CD14-positive monocyte (primary cell): ENCODE results near the gene GLRA2. TPM values are rescaled to one million over a fixed set of nuclear protein-coding genes. Genes with fewer than 3 reads are reported as not detected.

ENCODE experiments used
- DNase-seq, 3 donors: peaks; one replicate each; pipeline ENCODE4 v3.0.0-alpha.2; 2011 to 2022
- H2AFZ ChIP-seq: 2 replicates; pipeline ENCODE4 v1.6.0; 2012; ENCODE audit warnings: mild to moderate bottlenecking, low read depth, low read length, inconsistent platforms; ENCODE audit not compliant: insufficient read depth, poor library complexity, severe bottlenecking
- H3K27ac ChIP-seq, 2 donors: 1 replicate in 1 of 2; 2 replicates in 1 of 2; pipeline ENCODE4 v1.5.1; 2012 to 2013; ENCODE audit warnings: low read length in 2 of 2, control low read depth in 1 of 2, inconsistent platforms in 1 of 2, low read depth in 1 of 2, mild to moderate bottlenecking in 1 of 2
- H3K27me3 ChIP-seq, 2 donors: one replicate each; pipeline versions ENCODE4 v1.6.0 to v1.6.1; 2011 to 2013; ENCODE audit warnings: low read length in 2 of 2; ENCODE audit not compliant: control insufficient read depth in 2 of 2, insufficient read depth in 2 of 2
- H3K36me3 ChIP-seq, 2 donors: replicated peaks in 1 of 2; 1 replicate in 1 of 2; 2 replicates in 1 of 2; pipeline versions ENCODE4 v1.5.1 to v1.6.1; 2012 to 2013; ENCODE audit warnings: low read length in 2 of 2, control low read depth in 1 of 2, inconsistent platforms in 1 of 2, mild to moderate bottlenecking in 1 of 2; ENCODE audit not compliant: insufficient read depth in 2 of 2, control insufficient read depth in 1 of 2
- H3K4me1 ChIP-seq, 2 donors: 1 replicate in 1 of 2; 2 replicates in 1 of 2; pipeline versions ENCODE4 v1.5.1 to v1.6.1; 2012 to 2013; ENCODE audit warnings: low read length in 2 of 2, control low read depth in 1 of 2, inconsistent platforms in 1 of 2, mild to moderate bottlenecking in 1 of 2, moderate library complexity in 1 of 2; ENCODE audit not compliant: insufficient read depth in 2 of 2, control insufficient read depth in 1 of 2
- H3K4me2 ChIP-seq: replicated peaks from 2 replicates; pipeline ENCODE3; 2012; ENCODE audit warnings: low read length, moderate library complexity, mild to moderate bottlenecking; ENCODE audit not compliant: poor library complexity, severe bottlenecking; ENCODE audit errors: extremely low read depth
- H3K4me3 ChIP-seq, 3 experiments: fragments of 200-600 bp in 1 of 3; sonication (generic) in 1 of 3; replicated peaks in 1 of 3; 1 replicate in 2 of 3; 2 replicates in 1 of 3; pipeline ENCODE4 v1.5.1; 2011 to 2013; ENCODE audit warnings: low read length in 3 of 3, mild to moderate bottlenecking in 3 of 3, control low read depth in 2 of 3, low read depth in 2 of 3, inconsistent platforms in 1 of 3, moderate library complexity in 1 of 3
- H3K79me2 ChIP-seq: 2 replicates; pipeline ENCODE4 v1.6.0; 2012; ENCODE audit warnings: mild to moderate bottlenecking, control low read depth, inconsistent platforms, low read length, moderate library complexity; ENCODE audit not compliant: insufficient read depth
- H3K9ac ChIP-seq: 2 replicates; pipeline ENCODE4 v1.6.0; 2017; ENCODE audit warnings: low read length, mild to moderate bottlenecking; ENCODE audit not compliant: insufficient read depth, poor library complexity, severe bottlenecking
- H3K9me3 ChIP-seq, 2 donors: replicated peaks in 1 of 2; 1 replicate in 1 of 2; 2 replicates in 1 of 2; pipeline versions ENCODE4 v1.5.1 to v1.6.1; 2012 to 2013; ENCODE audit warnings: low read length in 2 of 2, control low read depth in 1 of 2; ENCODE audit not compliant: control insufficient read depth in 1 of 2, insufficient read depth in 1 of 2
- H4K20me1 ChIP-seq: 2 replicates; pipeline ENCODE4 v1.6.0; 2012; ENCODE audit warnings: mild to moderate bottlenecking, low read length, control low read depth, moderate library complexity; ENCODE audit not compliant: insufficient read depth
- H3K27ac Mint-ChIP-seq, 7 donors: one replicate each; pipeline ENCODE4 v1.8.0; 2020; ENCODE audit warnings: mild to moderate bottlenecking in 7 of 7, mixed read lengths in 7 of 7, moderate library complexity in 6 of 7, inconsistent platforms in 2 of 7
- H3K27me3 Mint-ChIP-seq, 3 donors: one replicate each; pipeline ENCODE4 v1.8.0; 2021 to 2022; ENCODE audit warnings: low read depth in 3 of 3, mild to moderate bottlenecking in 3 of 3, mixed read lengths in 3 of 3, moderate library complexity in 3 of 3, inconsistent platforms in 1 of 3
- H3K36me3 Mint-ChIP-seq, 2 donors: one replicate each; pipeline ENCODE4 v1.8.0; 2020; ENCODE audit warnings: mixed read lengths in 2 of 2, inconsistent platforms in 1 of 2, mild to moderate bottlenecking in 1 of 2
- H3K4me1 Mint-ChIP-seq: one replicate; pipeline ENCODE4 v1.8.0; 2020; ENCODE audit warnings: mild to moderate bottlenecking, mixed read lengths
- H3K4me3 Mint-ChIP-seq, 2 donors: one replicate each; pipeline ENCODE4 v1.8.0; 2020; ENCODE audit warnings: mild to moderate bottlenecking in 2 of 2, mixed read lengths in 2 of 2, moderate library complexity in 1 of 2
- H3K9me3 Mint-ChIP-seq, 7 donors: one replicate each; pipeline ENCODE4 v1.8.0; 2020 to 2022; ENCODE audit warnings: mixed read lengths in 7 of 7, mild to moderate bottlenecking in 6 of 7, moderate library complexity in 6 of 7, inconsistent platforms in 2 of 7
- WGBS: methylation state at CpG from one replicate; pipeline ENCODE4 v1.1.5; 2013; ENCODE audit warnings: missing lambda C conversion rate; ENCODE audit not compliant: insufficient coverage; 5-methylcytosine and 5-hydroxymethylcytosine counted together
- intact Hi-C, 2 donors: fragments of 100-400 bp; cut with micrococcal nuclease; formaldehyde crosslinking; loops; one replicate each; pipeline versions ENCODE4 v1.15.0 to v1.15.1; 2023
- polyA plus RNA-seq, 3 donors: library from polyadenylated mRNA; depleted of rRNA in 1 of 3; unstranded in 2 of 3; stranded (reverse) in 1 of 3; fragments of 300-500 nt in 2 of 3; fragments of >200 nt in 1 of 3; fragmentation: Illumina TruSeq in 2 of 3; gene quantifications; 1 replicate in 2 of 3; 2 replicates in 1 of 3; pipeline ENCODE4 v1.2.3, GENCODE V29; 2012 to 2021
- TF ChIP-seq, protein P1 (sequence below): fragments of 200-600 bp; IDR thresholded peaks from one replicate; pipeline ENCODE4 v1.8.0; 2022; ENCODE audit warnings: antibody characterized with exemption, mild to moderate bottlenecking

GLRA2 gene
- polyA plus RNA-seq, 3 donors = not detected

DNA sequence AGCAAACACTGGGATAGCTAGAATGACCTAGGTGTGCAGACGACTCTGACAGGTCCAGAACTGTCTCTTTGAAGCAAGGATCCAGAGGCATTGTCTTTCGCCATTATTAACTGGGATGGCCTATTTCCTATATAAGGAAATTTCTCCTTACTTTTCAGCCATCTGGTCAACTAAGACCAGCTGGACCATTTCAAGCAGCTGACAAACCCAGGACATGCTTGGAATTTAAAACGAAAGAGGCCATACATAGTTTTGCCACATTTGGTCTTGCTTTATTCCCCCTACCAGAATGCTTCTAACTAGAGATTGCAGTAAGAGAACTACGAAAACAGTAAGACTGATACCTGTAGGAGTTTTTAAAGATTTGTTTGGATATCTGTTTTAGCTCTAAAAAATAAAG is 87.0 kb downstream of the GLRA2 start:
- H3K79me2 ChIP-seq = no peaks in the 10 kb centered on the region
- H3K4me1 ChIP-seq = no peaks in the 10 kb centered on the region
- no peaks in the 10 kb centered on the region for H3K9me3 ChIP-seq
- DNase-seq = no peak
- H4K20me1 ChIP-seq = no peaks in the 10 kb centered on the region
- no peaks in the 10 kb centered on the region for H3K27me3 ChIP-seq
- no peak overlapping the region for H2AFZ ChIP-seq
- no peak overlapping the region for H3K4me2 ChIP-seq
- Mint-ChIP-seq H3K36me3 (no peaks in the 10 kb centered on the region), H3K4me1 (no peaks in the 10 kb centered on the region), H3K27me3 (no peaks in the 10 kb centered on the region), H3K4me3 (no peak overlapping the region), H3K27ac (no peak overlapping the region), H3K9me3 (peaks cover 0 to 4% (median 2%) of the 10 kb centered on the region in 7 donors)
- no peak overlapping the region for H3K4me3 ChIP-seq
- TF ChIP-seq, protein P1, sequence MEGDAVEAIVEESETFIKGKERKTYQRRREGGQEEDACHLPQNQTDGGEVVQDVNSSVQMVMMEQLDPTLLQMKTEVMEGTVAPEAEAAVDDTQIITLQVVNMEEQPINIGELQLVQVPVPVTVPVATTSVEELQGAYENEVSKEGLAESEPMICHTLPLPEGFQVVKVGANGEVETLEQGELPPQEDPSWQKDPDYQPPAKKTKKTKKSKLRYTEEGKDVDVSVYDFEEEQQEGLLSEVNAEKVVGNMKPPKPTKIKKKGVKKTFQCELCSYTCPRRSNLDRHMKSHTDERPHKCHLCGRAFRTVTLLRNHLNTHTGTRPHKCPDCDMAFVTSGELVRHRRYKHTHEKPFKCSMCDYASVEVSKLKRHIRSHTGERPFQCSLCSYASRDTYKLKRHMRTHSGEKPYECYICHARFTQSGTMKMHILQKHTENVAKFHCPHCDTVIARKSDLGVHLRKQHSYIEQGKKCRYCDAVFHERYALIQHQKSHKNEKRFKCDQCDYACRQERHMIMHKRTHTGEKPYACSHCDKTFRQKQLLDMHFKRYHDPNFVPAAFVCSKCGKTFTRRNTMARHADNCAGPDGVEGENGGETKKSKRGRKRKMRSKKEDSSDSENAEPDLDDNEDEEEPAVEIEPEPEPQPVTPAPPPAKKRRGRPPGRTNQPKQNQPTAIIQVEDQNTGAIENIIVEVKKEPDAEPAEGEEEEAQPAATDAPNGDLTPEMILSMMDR = no peak
- H3K27ac ChIP-seq = no peak overlapping the region
- no CpG with 5 or more reads among the region's 4 CpGs for WGBS
- no peak overlapping the region for H3K9ac ChIP-seq
- intact Hi-C loops = no loop called here
- H3K36me3 ChIP-seq = no peaks in the 10 kb centered on the region

DNA sequence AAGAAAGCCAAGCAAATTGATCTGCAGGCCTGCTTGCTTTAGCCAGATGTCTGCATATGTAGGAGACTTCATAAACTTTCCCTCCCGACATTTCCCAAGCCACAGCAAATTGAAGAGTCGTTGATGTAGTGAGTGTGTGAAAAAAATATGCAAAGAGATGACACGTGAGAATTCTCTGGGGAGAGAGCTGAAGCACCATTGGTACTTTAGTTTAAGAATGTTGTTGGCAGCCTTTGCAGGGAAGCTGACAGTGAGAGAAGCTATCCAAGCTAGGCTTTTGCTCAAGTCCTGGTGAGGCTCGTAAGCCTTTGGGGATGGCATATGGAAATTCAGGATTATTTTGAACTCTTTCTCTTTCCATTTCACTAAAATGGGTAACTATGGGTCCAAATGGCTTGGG is 87.5 kb downstream of the GLRA2 start:
- intact Hi-C loops = no loop called here
- Mint-ChIP-seq H3K36me3 (no peaks in the 10 kb centered on the region), H3K27me3 (no peaks in the 10 kb centered on the region), H3K27ac (no peak overlapping the region), H3K4me3 (no peak overlapping the region), H3K4me1 (no peaks in the 10 kb centered on the region), H3K9me3 (peaks cover 0 to 6% (median 3%) of the 10 kb centered on the region in 7 donors)
- Histone ChIP-seq H3K9ac (no peak overlapping the region), H3K27ac (no peak overlapping the region), H4K20me1 (no peaks in the 10 kb centered on the region), H2AFZ (no peak overlapping the region), H3K4me1 (no peaks in the 10 kb centered on the region), H3K36me3 (no peaks in the 10 kb centered on the region), H3K79me2 (no peaks in the 10 kb centered on the region), H3K27me3 (no peaks in the 10 kb centered on the region), H3K4me2 (no peak overlapping the region), H3K9me3 (no peaks in the 10 kb centered on the region), H3K4me3 (no peak overlapping the region)
- TF ChIP-seq, protein P1 = no peak
- WGBS = 50% methylated on average over 1 of the region's 4 CpGs
- DNase-seq = no peak
